D721Med (cell line): ENCODE measurements around the gene FAP.

Source experiments
- DNase-seq: peaks from one replicate; pipeline ENCODE4 v3.0.0; 2011; ENCODE audit warnings: low spot score; ENCODE audit not compliant: insufficient read length
- FAIRE-seq: peaks from 2 replicates; lab custom pipeline; 2011; peaks lifted over from hg19 to GRCh38; lab: Jason Lieb, UNC
- CTCF ChIP-seq: IDR thresholded peaks from 2 replicates; pipeline ENCODE4 v1.5.1; 2012; ENCODE audit warnings: mild to moderate bottlenecking, control low read depth; ENCODE audit not compliant: insufficient read depth; ENCODE audit errors: missing control alignments

Gene FAP

GRCh38 chr2:162256591-162256991, 13.3 kb upstream of the FAP start:
- FAIRE-seq (no peak), DNase-seq (no peak)
- TF ChIP-seq CTCF, result no peak

- DNase-seq (no peak), FAIRE-seq (no peak)
- TF ChIP-seq CTCF, result no peak
Measured at GRCh38 chr2:162254236-162254871, 11.1 kb upstream of the FAP start.

- no peak for DNase-seq
- FAIRE-seq, result no peak
- TF ChIP-seq CTCF, result no peak
Measured at GRCh38 chr2:162253435-162253834, 10.2 kb upstream of the FAP start.

GRCh38 chr2:162252153-162252552, 8.9 kb upstream of the FAP start:
- TF ChIP-seq CTCF, result no peak
- DNase-seq (no peak), FAIRE-seq (no peak)

GRCh38 chr2:162245781-162246180, 2.5 kb upstream of the FAP start:
- FAIRE-seq (no peak), DNase-seq (no peak)
- no peak for TF ChIP-seq CTCF

- DNase-seq, result no peak
- FAIRE-seq, result no peak
- no peak for TF ChIP-seq CTCF
Measured at GRCh38 chr2:162245061-162245460, 1.8 kb upstream of the FAP start.

- no peak for FAIRE-seq
- no peak for TF ChIP-seq CTCF
- DNase-seq, result no peak
Measured at GRCh38 chr2:162244541-162245031, 1.3 kb upstream of the FAP start.
